NB4 (cell line): ENCODE results near the gene TSTD1.
"Not testable (repeated sequence)": the region's sequence is repeated elsewhere in the genome, so short reads cannot be mapped to it uniquely, and the experiment has no call there.

ENCODE experiments used
- POLR2A ChIP-seq: IDR thresholded peaks from 2 replicates; pipeline ENCODE4 v1.6.1; 2011; ENCODE audit warnings: mild to moderate bottlenecking; ENCODE audit not compliant: insufficient read length; ENCODE audit errors: extremely low read depth
- TF ChIP-seq, protein P1 (sequence below): IDR thresholded peaks from 2 replicates; pipeline ENCODE4 v1.6.1; 2011; ENCODE audit warnings: low read depth, low read length
- TF ChIP-seq, protein P2 (sequence below): IDR thresholded peaks from one replicate; pipeline ENCODE4 v1.5.1; 2012; ENCODE audit warnings: low read depth, low read length

DNA sequence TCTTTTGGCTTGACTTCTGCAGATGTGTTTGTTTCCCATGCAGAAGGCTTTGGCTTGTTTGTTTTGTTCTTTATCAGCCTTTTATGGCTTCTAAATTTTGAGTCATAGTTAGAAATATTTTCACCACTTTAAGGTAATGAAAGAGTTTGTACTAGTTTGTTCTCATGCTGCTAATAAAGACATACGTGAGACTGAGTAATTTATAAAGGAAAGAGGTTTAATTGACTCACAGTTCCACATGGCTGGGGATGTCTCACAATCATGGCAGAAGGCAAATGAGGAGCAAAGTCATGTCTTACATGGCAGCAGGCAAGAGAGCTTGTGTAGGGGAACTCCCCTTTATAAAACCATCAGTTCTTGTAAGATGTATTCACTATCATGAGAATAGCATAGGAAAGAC lies 11.8 kb downstream of the TSTD1 start:
- TF ChIP-seq, protein P1, sequence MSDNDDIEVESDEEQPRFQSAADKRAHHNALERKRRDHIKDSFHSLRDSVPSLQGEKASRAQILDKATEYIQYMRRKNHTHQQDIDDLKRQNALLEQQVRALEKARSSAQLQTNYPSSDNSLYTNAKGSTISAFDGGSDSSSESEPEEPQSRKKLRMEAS, result not testable (repeated sequence)
- TF ChIP-seq POLR2A, result not testable (repeated sequence)
- TF ChIP-seq, protein P2, sequence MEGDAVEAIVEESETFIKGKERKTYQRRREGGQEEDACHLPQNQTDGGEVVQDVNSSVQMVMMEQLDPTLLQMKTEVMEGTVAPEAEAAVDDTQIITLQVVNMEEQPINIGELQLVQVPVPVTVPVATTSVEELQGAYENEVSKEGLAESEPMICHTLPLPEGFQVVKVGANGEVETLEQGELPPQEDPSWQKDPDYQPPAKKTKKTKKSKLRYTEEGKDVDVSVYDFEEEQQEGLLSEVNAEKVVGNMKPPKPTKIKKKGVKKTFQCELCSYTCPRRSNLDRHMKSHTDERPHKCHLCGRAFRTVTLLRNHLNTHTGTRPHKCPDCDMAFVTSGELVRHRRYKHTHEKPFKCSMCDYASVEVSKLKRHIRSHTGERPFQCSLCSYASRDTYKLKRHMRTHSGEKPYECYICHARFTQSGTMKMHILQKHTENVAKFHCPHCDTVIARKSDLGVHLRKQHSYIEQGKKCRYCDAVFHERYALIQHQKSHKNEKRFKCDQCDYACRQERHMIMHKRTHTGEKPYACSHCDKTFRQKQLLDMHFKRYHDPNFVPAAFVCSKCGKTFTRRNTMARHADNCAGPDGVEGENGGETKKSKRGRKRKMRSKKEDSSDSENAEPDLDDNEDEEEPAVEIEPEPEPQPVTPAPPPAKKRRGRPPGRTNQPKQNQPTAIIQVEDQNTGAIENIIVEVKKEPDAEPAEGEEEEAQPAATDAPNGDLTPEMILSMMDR, result not testable (repeated sequence)
